Hepatocyte (in vitro differentiated cells): ENCODE results near the gene IDH3A.

Experiments used
- EZH2 ChIP-seq: fragments of 200-600 bp; sonication (generic); IDR thresholded peaks from 2 replicates; pipeline ENCODE4 v1.6.1; 2016; ENCODE audit warnings: antibody characterized with exemption, mild to moderate bottlenecking, borderline replicate concordance
- EZH2phosphoT487 ChIP-seq: fragments of 200-600 bp; sonication (generic); IDR thresholded peaks from one replicate; pipeline ENCODE4 v1.6.1; 2018; ENCODE audit warnings: antibody characterized with exemption, mild to moderate bottlenecking, low read depth, moderate library complexity; ENCODE audit not compliant: unreplicated experiment, severe bottlenecking
- TF ChIP-seq, protein P1 (sequence below): fragments of 200-600 bp; sonication (generic); IDR thresholded peaks from 2 replicates; pipeline ENCODE4 v1.5.1; 2016; ENCODE audit warnings: antibody characterized with exemption, mild to moderate bottlenecking; ENCODE audit not compliant: poor library complexity

DNA sequence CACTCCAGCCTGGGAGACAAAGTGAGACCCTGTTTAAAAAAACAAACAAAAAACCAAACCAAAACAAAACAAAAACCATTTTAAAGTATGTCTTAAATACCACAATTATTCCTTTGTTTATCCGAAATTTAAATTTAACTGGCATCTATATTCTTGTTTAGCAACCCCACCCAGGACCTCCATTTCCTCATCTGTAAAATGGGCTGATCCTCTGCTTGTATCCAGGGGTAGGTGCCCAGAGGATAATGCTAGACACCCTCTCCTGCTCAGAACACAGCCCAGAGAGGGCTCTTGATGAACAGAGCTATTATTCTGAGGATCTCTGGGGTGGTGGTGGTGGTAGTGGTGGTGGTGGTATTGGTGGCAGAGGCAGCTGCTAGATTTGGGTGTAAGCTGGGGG lies 47.0 kb upstream of the IDH3A start:
- TF ChIP-seq, protein P1, sequence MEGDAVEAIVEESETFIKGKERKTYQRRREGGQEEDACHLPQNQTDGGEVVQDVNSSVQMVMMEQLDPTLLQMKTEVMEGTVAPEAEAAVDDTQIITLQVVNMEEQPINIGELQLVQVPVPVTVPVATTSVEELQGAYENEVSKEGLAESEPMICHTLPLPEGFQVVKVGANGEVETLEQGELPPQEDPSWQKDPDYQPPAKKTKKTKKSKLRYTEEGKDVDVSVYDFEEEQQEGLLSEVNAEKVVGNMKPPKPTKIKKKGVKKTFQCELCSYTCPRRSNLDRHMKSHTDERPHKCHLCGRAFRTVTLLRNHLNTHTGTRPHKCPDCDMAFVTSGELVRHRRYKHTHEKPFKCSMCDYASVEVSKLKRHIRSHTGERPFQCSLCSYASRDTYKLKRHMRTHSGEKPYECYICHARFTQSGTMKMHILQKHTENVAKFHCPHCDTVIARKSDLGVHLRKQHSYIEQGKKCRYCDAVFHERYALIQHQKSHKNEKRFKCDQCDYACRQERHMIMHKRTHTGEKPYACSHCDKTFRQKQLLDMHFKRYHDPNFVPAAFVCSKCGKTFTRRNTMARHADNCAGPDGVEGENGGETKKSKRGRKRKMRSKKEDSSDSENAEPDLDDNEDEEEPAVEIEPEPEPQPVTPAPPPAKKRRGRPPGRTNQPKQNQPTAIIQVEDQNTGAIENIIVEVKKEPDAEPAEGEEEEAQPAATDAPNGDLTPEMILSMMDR: no peak
- TF ChIP-seq EZH2: no peak
- TF ChIP-seq EZH2phosphoT487: no peak
